NB4 (cell line): Measurements from ENCODE around the gene MAP4.
"Not testable (repeated sequence)": the region's sequence is repeated elsewhere in the genome, so short reads cannot be mapped to it uniquely, and the experiment has no call there.

Experiments
- DNase-seq: peaks from one replicate; pipeline ENCODE4 v3.0.0; 2010; ENCODE audit warnings: low read depth
- H3K4me3 ChIP-seq: one replicate; pipeline ENCODE4 v1.5.1; 2011; ENCODE audit warnings: mild to moderate bottlenecking, low read depth, low read length, moderate library complexity
- CTCF ChIP-seq: IDR thresholded peaks from one replicate; pipeline ENCODE4 v1.5.1; 2012; ENCODE audit warnings: low read depth, low read length
- MAX ChIP-seq: IDR thresholded peaks from 2 replicates; pipeline ENCODE4 v1.6.1; 2011; ENCODE audit warnings: low read depth, low read length
- MYC ChIP-seq: IDR thresholded peaks from 2 replicates; pipeline ENCODE4 v1.6.1; 2011; ENCODE audit warnings: low read depth, low read length
- POLR2A ChIP-seq: IDR thresholded peaks from 2 replicates; pipeline ENCODE4 v1.6.1; 2011; ENCODE audit warnings: mild to moderate bottlenecking; ENCODE audit not compliant: insufficient read length; ENCODE audit errors: extremely low read depth

Gene MAP4

GRCh38 chr3:48012659-48013058, 3.6 kb downstream of the MAP4 start:
- DNase-seq: no peak
- no peak for TF ChIP-seq MYC
- TF ChIP-seq MAX: no peak
- TF ChIP-seq POLR2A: no peak
- no peak for TF ChIP-seq CTCF
- no peak overlapping the region for H3K4me3 ChIP-seq

GRCh38 chr3:48008066-48008465, 8.2 kb downstream of the MAP4 start:
- DNase-seq, H3K4me3 ChIP-seq: not testable (repeated sequence)

GRCh38 chr3:48007361-48007760, 8.9 kb downstream of the MAP4 start:
- H3K4me3 ChIP-seq, DNase-seq: not testable (repeated sequence)

GRCh38 chr3:48006794-48007193, 9.4 kb downstream of the MAP4 start:
- not testable (repeated sequence) for DNase-seq, H3K4me3 ChIP-seq

GRCh38 chr3:48004694-48005093, 11.5 kb downstream of the MAP4 start:
- TF ChIP-seq MAX: no peak
- no peak for TF ChIP-seq MYC
- no peak for TF ChIP-seq CTCF
- TF ChIP-seq POLR2A: no peak
- no peak overlapping the region for H3K4me3 ChIP-seq
- DNase-seq: no peak

- TF ChIP-seq MYC (no peak), POLR2A (no peak), MAX (no peak)
- H3K4me3 ChIP-seq: no peak overlapping the region
- DNase-seq: no peak
Measured at GRCh38 chr3:48002787-48003186, 13.4 kb downstream of the MAP4 start.

- DNase-seq: peak; percentile 16
- no peak for TF ChIP-seq MYC
- no peak for TF ChIP-seq MAX
- TF ChIP-seq POLR2A: no peak
- TF ChIP-seq CTCF: no peak
Measured at GRCh38 chr3:48001991-48002390, 14.2 kb downstream of the MAP4 start.

GRCh38 chr3:48000212-48000611, 16.0 kb downstream of the MAP4 start:
- DNase-seq: no peak
- H3K4me3 ChIP-seq: no peak overlapping the region
- TF ChIP-seq POLR2A: no peak
- TF ChIP-seq MYC: no peak
- TF ChIP-seq CTCF: no peak
- no peak for TF ChIP-seq MAX

More at GRCh38 chr3:48001991-48002390, 14.2 kb downstream of the MAP4 start:
- no peak overlapping the region for H3K4me3 ChIP-seq
